Common myeloid progenitor, CD34-positive (primary cell): ENCODE data around the gene SH2D2A.
"Not testable (repeated sequence)": the region's sequence is repeated elsewhere in the genome, so short reads cannot be mapped to it uniquely, and the experiment has no call there.

Experiments used
- CTCF ChIA-PET: fragments of 350-600 bp; sonication (Branson Sonifier 250); formaldehyde crosslinking; loops from one replicate; lab custom pipeline; 2021; ENCODE audit warnings: antibody characterized with exemption; lab: Charles Lee
- POLR2A ChIA-PET: fragments of 350-600 bp; sonication (Branson Sonifier 250); formaldehyde crosslinking; loops from one replicate; lab custom pipeline; 2021; ENCODE audit warnings: antibody characterized with exemption; lab: Charles Lee
- DNase-seq, 3 donors: peaks; one replicate each; pipeline versions ENCODE4 v3.0.0 to v3.0.0-alpha.2; 2013
- H3K27ac ChIP-seq, 2 experiments: 1 replicate in 1 of 2; 2 replicates in 1 of 2; pipeline ENCODE4 v1.7.0; 2013; ENCODE audit warnings: inconsistent platforms in 2 of 2, low read length in 2 of 2, mild to moderate bottlenecking in 2 of 2, low read depth in 1 of 2, moderate library complexity in 1 of 2; ENCODE audit not compliant: severe bottlenecking in 2 of 2, insufficient read depth in 1 of 2, poor library complexity in 1 of 2
- H3K27me3 ChIP-seq, 5 experiments: replicated peaks in 2 of 5; 1 replicate in 3 of 5; 2 replicates in 2 of 5; pipeline versions ENCODE4 v1.6.1 to v1.7.0; 2013; ENCODE audit warnings: low read length in 4 of 5, mild to moderate bottlenecking in 2 of 5, moderate library complexity in 2 of 5, inconsistent platforms in 1 of 5; ENCODE audit not compliant: insufficient read depth in 5 of 5, control insufficient read depth in 4 of 5
- H3K36me3 ChIP-seq, 4 experiments: 1 replicate in 2 of 4; 2 replicates in 2 of 4; pipeline versions ENCODE4 v1.6.1 to v1.7.0; 2013; ENCODE audit warnings: low read length in 3 of 4, control low read depth in 1 of 4, mild to moderate bottlenecking in 1 of 4; ENCODE audit not compliant: control insufficient read depth in 4 of 4, insufficient read depth in 4 of 4
- H3K4me1 ChIP-seq, 4 experiments: 1 replicate in 3 of 4; 2 replicates in 1 of 4; pipeline versions ENCODE4 v1.6.1 to v1.7.1; 2013; ENCODE audit warnings: low read length in 3 of 4, mild to moderate bottlenecking in 3 of 4, control low read depth in 1 of 4, inconsistent platforms in 1 of 4, moderate library complexity in 1 of 4; ENCODE audit not compliant: control insufficient read depth in 4 of 4, insufficient read depth in 4 of 4; ENCODE audit errors: control extremely low read depth in 1 of 4
- H3K4me3 ChIP-seq, 7 experiments: 1 replicate in 4 of 7; 2 replicates in 3 of 7; pipeline versions ENCODE4 v1.5.1 to v1.7.0; 2013; ENCODE audit warnings: mild to moderate bottlenecking in 7 of 7, low read length in 6 of 7, moderate library complexity in 6 of 7, inconsistent platforms in 2 of 7, low read depth in 2 of 7, control low read depth in 1 of 7; ENCODE audit not compliant: insufficient read depth in 4 of 7, control insufficient read depth in 1 of 7; ENCODE audit errors: extremely low read depth in 1 of 7
- H3K9me3 ChIP-seq, 5 experiments: 1 replicate in 4 of 5; 2 replicates in 1 of 5; pipeline versions ENCODE4 v1.6.1 to v1.7.1; 2013; ENCODE audit warnings: low read length in 4 of 5, mild to moderate bottlenecking in 2 of 5, inconsistent platforms in 1 of 5, low read depth in 1 of 5, moderate library complexity in 1 of 5; ENCODE audit not compliant: control insufficient read depth in 4 of 5, insufficient read depth in 2 of 5; ENCODE audit errors: control extremely low read depth in 1 of 5
- WGBS: methylation state at CpG from one replicate; pipeline ENCODE4 v1.1.5; 2013; ENCODE audit not compliant: insufficient coverage; 5-methylcytosine and 5-hydroxymethylcytosine counted together

SH2D2A gene

GRCh38 chr1:156765136-156765535, 51.5 kb downstream of the SH2D2A start:
- 97% methylated on average over 6 of the region's 15 CpGs for WGBS
- POLR2A ChIA-PET, H3K27me3 ChIP-seq, H3K4me3 ChIP-seq, H3K27ac ChIP-seq, H3K36me3 ChIP-seq, H3K9me3 ChIP-seq, DNase-seq: not testable (repeated sequence)
- CTCF ChIA-PET: interaction anchor here (1.5 kb wide), 1 partner anchor 14 kb away, joined by 5 read pairs; the partner anchor contains the start of gene HDGF
- peaks cover 12 to 28% (median 22%) of the 10 kb centered on the region in 4 experiments for H3K4me1 ChIP-seq

- no peaks in the 10 kb centered on the region for H3K36me3 ChIP-seq
- CTCF ChIA-PET: interaction anchor here (1.5 to 2.0 kb wide), 2 partner anchors 10 to 35 kb away, joined by 3 to 8 read pairs; no protein-coding TSS in a partner anchor
- POLR2A ChIA-PET: no interaction called here
- H3K27ac ChIP-seq: no peak overlapping the region
- H3K9me3 ChIP-seq: no peaks in the 10 kb centered on the region
- WGBS: 100% methylated on average over 2 of the region's 4 CpGs
- no peak overlapping the region for H3K4me3 ChIP-seq
- H3K4me1 ChIP-seq: peaks cover 0 to 3% (median under 1%) of the 10 kb centered on the region in 4 experiments
- no peaks in the 10 kb centered on the region for H3K27me3 ChIP-seq
- no peak for DNase-seq
These were observed 55.9 kb downstream of the SH2D2A start for GRCh38 chr1:156760796-156761104.

GRCh38 chr1:156760092-156760795, 56.4 kb downstream of the SH2D2A start:
- Histone ChIP-seq H3K4me3 (no peak overlapping the region), H3K9me3 (no peaks in the 10 kb centered on the region), H3K27ac (no peak overlapping the region), H3K36me3 (no peaks in the 10 kb centered on the region), H3K4me1 (peaks cover 0 to 6% (median 3%) of the 10 kb centered on the region in 4 experiments), H3K27me3 (no peaks in the 10 kb centered on the region)
- ChIA-PET POLR2A (no interaction called here), CTCF (interaction anchor here (1.5 to 2.0 kb wide), 2 partner anchors 10 to 34 kb away, joined by 3 to 8 read pairs; no protein-coding TSS in a partner anchor)
- DNase-seq: no peak
- 81% methylated on average over 4 of the region's 6 CpGs for WGBS

- H3K9me3 ChIP-seq: not testable (repeated sequence)
- CTCF ChIA-PET: interaction anchor here (0.7 to 2.5 kb wide), 4 partner anchors 14 to 68 kb away, joined by 3 to 13 read pairs (median 8); no protein-coding TSS in a partner anchor
- 91% methylated on average over 5 of the region's 10 CpGs for WGBS
These were observed 58.9 kb downstream of the SH2D2A start for GRCh38 chr1:156757572-156758253.

GRCh38 chr1:156756355-156756754, 60.3 kb downstream of the SH2D2A start:
- no peak overlapping the region for H3K27ac ChIP-seq
- no peaks in the 10 kb centered on the region for H3K9me3 ChIP-seq
- peaks cover 5 to 19% (median 16%) of the 10 kb centered on the region in 4 experiments for H3K4me1 ChIP-seq
- DNase-seq: no peak
- CTCF ChIA-PET: interaction anchor here (0.8 to 2.5 kb wide), 8 partner anchors 11 to 172 kb away, joined by 3 to 13 read pairs (median 4); partner anchors contain the start of genes CRABP2 and PRCC
- WGBS: no CpG with 5 or more reads among the region's 1 CpG
- no peaks in the 10 kb centered on the region for H3K27me3 ChIP-seq
- POLR2A ChIA-PET: no interaction called here
- peaks cover 0 to 4% (median 1%) of the 10 kb centered on the region in 4 experiments for H3K36me3 ChIP-seq
- no peak overlapping the region for H3K4me3 ChIP-seq

More at GRCh38 chr1:156757572-156758253, 58.9 kb downstream of the SH2D2A start:
- H3K4me3 ChIP-seq, H3K27me3 ChIP-seq, DNase-seq, POLR2A ChIA-PET, H3K27ac ChIP-seq, H3K36me3 ChIP-seq: not testable (repeated sequence)
- H3K4me1 ChIP-seq: peaks cover 2 to 13% (median 11%) of the 10 kb centered on the region in 4 experiments
